Forelimb muscle (tissue), 1 donor: Measurements from ENCODE around the gene SEL1L3. TPM values are rescaled to one million over a fixed set of nuclear protein-coding genes. Genes with fewer than 3 reads are reported as not detected.
"Not testable (repeated sequence)": the region's sequence is repeated elsewhere in the genome, so short reads cannot be mapped to it uniquely, and the experiment has no call there.

Experiments
- DNase-seq: peaks from one replicate; pipeline ENCODE4 v3.0.0-alpha.2; 2013; ENCODE audit warnings: low read depth
- polyA plus RNA-seq: library from polyadenylated mRNA; unstranded; fragments of 120-200 nt; gene quantifications from one replicate; pipeline ENCODE4 v1.2.1, GENCODE V29; 2013; ENCODE audit not compliant: insufficient read length

SEL1L3 gene
- polyA plus RNA-seq = 16.3 TPM

GRCh38 chr4:25862411-25863346 lies at the start of gene SEL1L3:
Gene SEL1L3 (minus strand): TSS chr4:25862988. CDS start chr4:25862836, 152 bp downstream.
- DNase-seq = no peak

DNA sequence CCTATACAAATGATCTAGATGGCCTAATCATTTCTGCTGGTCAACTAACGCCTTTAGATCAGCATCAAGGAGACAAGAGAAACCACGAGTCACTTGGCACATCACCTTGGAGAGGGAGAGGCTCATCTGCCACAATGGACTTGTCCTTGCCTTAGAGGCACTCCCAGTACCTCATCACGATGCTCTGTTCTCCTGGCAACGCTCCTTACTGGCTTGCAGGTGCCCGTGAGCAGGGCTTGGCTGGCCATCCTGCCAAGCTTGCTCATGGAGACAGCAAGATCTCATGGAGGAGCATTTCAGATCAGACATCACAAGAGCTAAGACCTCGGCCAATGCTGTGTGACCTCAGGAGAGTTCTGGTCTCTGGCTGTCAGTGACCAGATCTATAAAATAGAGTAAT lies 48.6 kb upstream of the SEL1L3 start:
- no peak for DNase-seq

DNA sequence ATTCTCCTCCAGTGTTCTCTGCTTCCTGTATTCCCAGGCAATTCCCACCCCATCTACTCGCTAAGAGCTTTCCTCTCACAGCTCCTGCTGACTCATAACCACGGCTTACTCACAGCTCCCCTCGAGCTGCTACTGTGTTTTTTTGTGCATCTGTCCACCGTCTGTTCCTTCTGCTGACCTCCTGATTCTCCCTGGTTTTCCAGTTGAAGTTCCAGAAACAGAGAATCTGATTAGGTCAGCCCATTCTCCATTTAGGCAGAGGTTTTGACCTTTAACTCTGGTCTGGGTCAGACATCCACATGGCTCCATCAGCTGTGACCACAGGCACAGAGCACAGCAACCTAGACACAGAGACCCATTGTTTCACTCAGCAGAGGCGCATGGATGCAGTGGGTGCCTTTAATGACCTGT lies 45.7 kb upstream of the SEL1L3 start:
- no peak for DNase-seq

DNA sequence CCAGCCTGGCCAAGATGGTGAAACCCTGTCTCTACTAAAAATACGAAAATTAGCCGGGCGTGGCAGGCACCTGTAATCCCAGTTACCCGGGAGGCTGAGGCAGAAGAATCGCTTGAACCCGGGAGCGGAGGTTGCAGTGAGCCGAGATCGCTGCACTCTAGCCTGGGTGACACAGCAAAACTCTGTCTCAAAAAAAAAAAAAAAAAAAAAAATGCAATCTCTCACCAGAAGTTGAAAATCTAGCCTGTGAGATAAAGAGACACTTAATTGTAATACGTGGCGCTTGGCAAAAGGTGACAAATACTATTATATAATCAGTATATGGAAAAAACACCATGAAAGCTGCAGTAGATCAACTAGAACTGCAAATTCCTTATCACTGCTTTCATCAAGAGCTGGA lies 43.3 kb upstream of the SEL1L3 start:
- not testable (repeated sequence) for DNase-seq

- no peak for DNase-seq
These were observed 42.6 kb upstream of the SEL1L3 start for GRCh38 chr4:25905371-25905770.

- DNase-seq = no peak
These were observed 41.9 kb upstream of the SEL1L3 start for GRCh38 chr4:25904748-25905082.

DNA sequence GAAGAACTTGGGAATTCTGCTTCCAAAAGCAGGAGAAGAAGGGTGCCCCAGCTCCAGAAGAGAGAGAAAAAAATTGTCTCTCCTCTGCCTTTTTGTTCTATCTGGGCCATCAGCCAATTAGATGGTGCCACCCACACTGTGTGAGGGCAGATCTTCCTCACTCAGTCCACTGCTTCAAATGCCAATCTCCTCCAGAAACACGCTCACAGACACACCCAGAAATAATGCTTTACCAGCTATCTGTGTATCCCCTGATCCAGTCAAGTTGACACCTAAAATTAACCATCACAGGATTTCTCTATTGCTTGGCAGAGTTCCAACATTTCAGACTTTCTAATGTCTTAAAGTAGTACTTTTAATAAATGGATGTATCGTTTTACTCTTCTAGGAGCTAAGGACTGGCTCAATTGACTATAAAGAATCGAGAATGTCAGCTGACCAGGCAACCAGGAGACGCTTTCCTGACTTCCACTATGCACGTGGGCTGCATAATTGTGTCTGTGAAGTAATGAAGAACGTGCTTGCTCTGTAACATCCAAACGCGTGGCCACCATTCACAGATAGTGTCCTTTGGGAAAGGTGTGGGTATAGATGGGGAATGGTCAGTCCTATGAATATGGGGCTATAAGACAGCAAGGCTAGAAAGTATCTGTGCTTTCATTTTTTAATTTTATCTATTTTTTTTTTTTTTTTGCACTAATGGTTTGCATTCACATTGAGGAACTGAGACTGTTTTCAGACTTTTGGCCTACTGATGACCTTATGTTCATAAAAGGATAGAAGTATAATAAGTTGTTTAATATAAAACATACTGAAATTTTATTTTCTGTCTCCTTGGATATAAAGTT lies 41.3 kb upstream of the SEL1L3 start:
- no peak for DNase-seq

GRCh38 chr4:25901030-25901430 lies 38.2 kb upstream of the SEL1L3 start:
- DNase-seq = no peak

DNA sequence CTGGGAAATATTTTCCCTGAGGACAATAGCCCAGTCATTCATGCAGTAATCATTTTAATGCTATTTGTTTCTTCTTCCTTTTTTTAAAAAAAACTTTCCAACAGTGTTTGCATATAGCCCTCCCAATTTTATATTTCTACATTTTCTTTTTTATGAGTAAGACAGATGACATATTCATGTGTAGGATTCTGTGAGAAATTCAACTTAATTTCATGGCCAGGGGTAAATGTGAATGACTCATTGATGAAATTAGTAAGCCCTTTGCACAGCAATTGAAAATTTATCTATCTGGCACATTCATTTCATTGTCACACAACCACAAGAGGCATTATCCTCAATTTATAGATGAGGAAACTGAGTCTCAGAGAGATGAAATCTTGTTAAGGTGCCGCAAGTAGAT lies 37.5 kb upstream of the SEL1L3 start:
- DNase-seq = no peak

- DNase-seq = no peak
These were observed 34.2 kb upstream of the SEL1L3 start for GRCh38 chr4:25896776-25897539.

- no peak for DNase-seq
These were observed 30.0 kb upstream of the SEL1L3 start for GRCh38 chr4:25892796-25893195.

GRCh38 chr4:25890571-25891485 lies 28.0 kb upstream of the SEL1L3 start:
- no peak for DNase-seq

GRCh38 chr4:25889589-25890503 lies 27.1 kb upstream of the SEL1L3 start:
- DNase-seq = no peak

GRCh38 chr4:25888781-25889180 lies 26.0 kb upstream of the SEL1L3 start:
- no peak for DNase-seq

- DNase-seq = no peak
These were observed 21.4 kb upstream of the SEL1L3 start for GRCh38 chr4:25884031-25884782.

DNA sequence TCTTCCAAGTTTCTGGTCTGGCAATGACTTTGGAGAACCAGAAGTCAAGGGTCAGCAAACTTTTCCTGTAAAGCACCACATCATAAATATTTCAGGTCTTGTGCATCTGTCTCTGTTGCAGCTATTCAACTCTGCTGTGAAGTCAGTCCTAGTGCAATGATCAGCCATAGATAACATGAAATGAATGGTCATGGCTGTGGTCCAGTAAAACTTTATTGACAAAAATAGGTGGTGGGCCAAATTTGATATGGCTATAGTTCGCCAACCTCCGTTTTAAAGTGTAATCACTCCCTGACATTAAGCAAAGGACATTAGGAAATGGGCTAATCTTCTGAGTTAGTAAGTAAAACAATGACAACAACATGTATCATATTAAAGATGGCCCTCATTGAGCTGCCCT lies 20.8 kb upstream of the SEL1L3 start:
- DNase-seq = no peak

- no peak for DNase-seq
These were observed 19.4 kb upstream of the SEL1L3 start for GRCh38 chr4:25882226-25882625.

- no peak for DNase-seq
These were observed 18.4 kb upstream of the SEL1L3 start for GRCh38 chr4:25881193-25881592.
